NCI-H1930 (cell line): ENCODE data around the gene CRIP1.

Experiments
- DNase-seq, 2 experiments: peaks; one replicate each; lab custom pipeline; 2025; lab: John Stamatoyannopoulos, UW

Gene CRIP1

GRCh38 chr14:105470350-105471296, 16.1 kb upstream of the CRIP1 start:
- DNase-seq: no peak

DNA sequence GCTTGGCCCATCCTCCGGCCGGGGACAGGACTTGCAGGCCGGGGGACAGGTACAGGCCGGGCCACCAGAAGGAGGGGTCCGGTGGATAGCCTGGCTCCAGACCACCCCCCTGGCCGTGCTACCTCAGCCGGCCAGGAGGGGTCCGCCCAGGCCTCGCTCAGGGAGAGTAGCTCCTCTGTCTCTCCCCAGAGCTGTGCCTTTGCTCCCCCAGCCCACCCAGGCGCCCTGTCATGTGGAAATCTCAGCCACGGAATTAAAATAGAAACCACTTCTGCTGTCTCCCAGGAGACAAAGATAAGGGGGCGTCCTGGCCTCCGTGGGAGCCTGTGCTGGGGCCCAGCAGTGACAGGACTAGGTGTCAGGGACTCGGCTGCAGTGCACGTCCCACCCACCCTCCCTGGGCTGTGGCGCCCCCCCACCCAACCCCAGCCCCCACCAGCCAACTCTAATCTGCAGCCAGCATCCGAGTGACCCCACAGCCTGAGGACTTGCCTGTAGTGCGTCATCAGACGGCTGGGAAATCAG, 15.3 kb upstream of the CRIP1 start:
- DNase-seq: no peak

- no peak for DNase-seq
These were observed 14.7 kb upstream of the CRIP1 start for GRCh38 chr14:105471823-105472485.

- no peak for DNase-seq
These were observed 14.1 kb upstream of the CRIP1 start for GRCh38 chr14:105472486-105472991.

- DNase-seq: no peak
These were observed 13.5 kb upstream of the CRIP1 start for GRCh38 chr14:105473033-105473676.

DNA sequence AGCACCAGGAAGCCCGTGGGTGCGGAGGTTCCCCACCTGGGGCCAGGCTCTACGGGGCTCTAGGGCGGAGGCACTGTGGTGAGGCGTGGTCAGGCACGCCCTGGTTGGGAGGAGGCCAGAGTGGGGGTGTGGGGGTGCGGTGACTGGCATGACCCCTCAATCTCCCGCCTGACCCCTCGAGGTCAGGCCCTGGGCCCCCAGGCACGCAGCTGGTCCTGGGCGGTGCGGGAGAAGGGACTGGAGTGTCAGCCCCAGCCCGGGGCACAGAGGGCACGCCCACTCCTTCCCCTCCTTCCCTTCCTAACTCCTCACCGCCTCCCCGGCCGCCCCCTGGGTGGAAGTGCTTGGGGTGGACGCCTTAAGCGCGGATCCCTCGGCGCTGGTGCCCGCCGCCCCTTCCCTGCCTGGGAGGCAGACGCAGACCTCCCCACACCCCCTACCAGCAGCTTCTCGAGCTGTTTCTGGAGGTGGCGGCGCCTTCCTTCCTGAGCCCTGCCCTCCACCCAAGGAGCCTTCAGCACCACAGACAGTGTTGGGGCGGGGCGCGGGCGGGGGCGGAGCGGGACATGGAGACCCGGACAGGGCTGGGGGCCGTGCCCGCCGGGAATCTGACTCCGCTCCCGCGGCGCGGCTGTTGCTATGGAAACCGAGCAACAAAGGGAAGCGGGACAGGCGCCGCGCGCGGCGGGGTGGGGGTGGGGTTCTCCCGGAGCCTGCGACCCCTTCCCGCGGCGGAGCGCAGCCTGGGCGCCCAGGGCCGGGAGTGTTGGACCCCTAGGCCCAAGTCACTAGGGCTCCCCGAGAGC, 12.8 kb upstream of the CRIP1 start:
- DNase-seq: peak; percentile 86

DNA sequence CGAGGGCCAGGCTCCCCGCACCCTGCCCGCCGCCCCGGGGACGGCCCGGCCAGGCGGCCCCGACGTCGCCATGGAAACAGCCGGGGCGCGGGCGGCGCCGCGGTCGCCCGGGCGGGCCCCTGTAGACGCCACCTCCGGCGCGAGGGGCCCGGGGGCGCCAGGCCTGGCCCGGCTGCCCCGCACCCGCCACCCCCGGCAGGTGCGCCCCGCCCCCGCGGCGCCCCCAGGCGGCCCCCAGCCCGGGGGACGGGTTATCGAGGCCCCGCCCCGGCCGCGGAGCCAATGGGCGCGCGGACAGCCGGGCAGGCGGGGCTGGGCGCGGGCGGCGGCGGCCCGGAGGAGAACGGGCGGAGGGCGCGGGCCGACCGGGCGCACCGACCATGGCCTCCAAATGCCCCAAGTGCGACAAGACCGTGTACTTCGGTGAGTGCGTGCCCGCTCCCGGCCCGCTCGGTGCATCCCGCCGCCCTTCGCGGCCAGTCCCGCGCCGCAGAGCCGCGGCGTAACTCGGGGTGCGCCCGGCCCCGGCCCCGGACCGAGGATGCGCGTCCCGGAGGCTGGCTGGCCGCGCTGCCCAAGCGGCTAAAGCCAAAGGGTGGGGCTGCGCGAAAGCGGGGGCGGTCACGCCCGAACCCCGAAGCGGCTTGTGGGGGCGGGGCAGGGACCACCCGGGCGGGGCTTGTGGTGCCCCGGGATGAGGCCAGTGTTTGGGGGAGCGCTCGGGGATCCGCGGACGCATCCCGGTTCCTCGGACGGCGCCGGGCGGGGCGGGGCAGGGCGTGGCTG, 12.0 kb upstream of the CRIP1 start, which contains the start of gene CRIP2:
TSS of gene CRIP2 (plus strand) at position 339 of the 786 bp plus-strand sequence. CDS start at position 381, 42 bp downstream.
- DNase-seq: peak; percentile 61 to 77

- no peak for DNase-seq
These were observed 11.2 kb upstream of the CRIP1 start for GRCh38 chr14:105475269-105476096.

GRCh38 chr14:105476097-105476830, 10.4 kb upstream of the CRIP1 start:
- no peak for DNase-seq

- no peak for DNase-seq
These were observed 9.6 kb upstream of the CRIP1 start for GRCh38 chr14:105476831-105477659.

GRCh38 chr14:105477660-105478397, 8.9 kb upstream of the CRIP1 start:
- DNase-seq: no peak

DNA sequence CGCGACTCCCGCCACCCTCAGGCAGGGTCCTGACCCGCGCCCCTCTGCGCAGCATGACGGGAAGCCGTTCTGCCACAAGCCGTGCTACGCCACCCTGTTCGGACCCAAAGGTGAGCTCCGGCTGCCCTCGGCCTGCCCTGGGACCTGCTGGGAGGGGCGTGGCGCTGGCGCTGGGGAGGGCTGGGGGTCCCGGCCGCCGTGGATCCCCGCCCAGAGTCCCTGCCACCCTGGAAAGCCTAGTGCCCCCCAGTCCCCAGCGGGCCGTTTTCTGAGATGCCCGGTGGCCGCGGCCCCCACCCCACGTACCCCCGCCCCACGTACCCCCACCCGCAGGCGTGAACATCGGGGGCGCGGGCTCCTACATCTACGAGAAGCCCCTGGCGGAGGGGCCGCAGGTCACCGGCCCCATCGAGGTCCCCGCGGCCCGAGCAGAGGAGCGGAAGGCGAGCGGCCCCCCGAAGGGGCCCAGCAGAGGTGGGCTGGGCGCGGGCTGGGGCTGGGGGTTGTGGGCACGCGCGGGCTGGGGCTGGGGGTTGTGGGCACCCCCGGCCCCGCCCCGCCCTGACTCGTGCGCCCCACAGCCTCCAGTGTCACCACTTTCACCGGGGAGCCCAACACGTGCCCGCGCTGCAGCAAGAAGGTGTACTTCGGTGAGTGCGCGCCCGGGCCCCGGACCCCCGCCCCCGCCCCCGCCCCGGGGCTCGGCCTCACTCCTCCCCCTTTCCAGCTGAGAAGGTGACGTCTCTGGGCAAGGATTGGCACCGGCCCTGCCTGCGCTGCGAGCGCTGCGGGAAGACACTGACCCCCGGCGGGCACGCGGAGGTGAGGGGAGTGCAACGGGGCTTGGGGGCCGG, 8.1 kb upstream of the CRIP1 start:
- no peak for DNase-seq

GRCh38 chr14:105479431-105480158, 7.1 kb upstream of the CRIP1 start:
- no peak for DNase-seq

DNA sequence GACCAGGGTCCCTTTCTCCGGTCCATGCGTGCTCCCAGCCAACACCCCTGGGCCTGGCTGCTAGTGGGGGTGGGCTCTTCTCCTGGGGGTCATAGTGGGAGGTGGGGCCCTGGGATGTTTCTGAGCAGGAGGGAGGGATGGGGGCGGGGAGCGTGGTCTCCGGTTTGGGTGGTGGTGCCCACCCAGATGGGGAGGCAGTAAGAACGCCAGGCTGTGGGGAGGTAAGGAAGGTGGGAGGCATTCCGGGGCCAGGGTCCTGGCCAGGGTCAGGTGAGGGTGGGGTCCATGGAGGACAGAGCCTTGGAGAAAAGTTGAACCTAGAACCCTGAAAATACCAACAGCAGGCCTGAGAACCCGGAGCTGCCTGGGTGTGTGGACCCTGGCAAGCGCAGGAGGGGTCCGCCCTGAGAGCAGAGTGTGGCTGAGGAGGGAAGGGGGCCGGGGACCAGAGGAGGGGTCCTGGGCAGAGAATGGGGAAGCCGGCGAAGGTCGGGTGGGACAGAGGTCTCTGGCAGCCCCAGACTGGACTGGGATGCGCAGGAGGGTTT, 6.4 kb upstream of the CRIP1 start:
- no peak for DNase-seq
